ENCODE results near the gene SLIT3. TPM values are rescaled to one million over a fixed set of nuclear protein-coding genes. Genes with fewer than 3 reads are reported as not detected.

Gene SLIT3
- total and polyA plus RNA-seq, 2 donors (not counting 3 experiments of a cell fraction or from before 2014, with no cell fraction given), result 0.90 to 1.0 TPM

- BruUV-seq (replicated peaks), result no TSS peak
Measured at GRCh38 chr5:169128679-169129078, 172.3 kb downstream of the SLIT3 start.

More at GRCh38 chr5:169128679-169129078, 172.3 kb downstream of the SLIT3 start:
- Histone ChIP-seq H3K4me3 (replicated peaks in 1 of 3; ENCODE audit: insufficient read depth in 1 of 3, low read depth in 1 of 3, low read length in 3 of 3) (no peak overlapping the region), H3K9me1 (replicated peaks; ENCODE audit: control insufficient read depth, extremely low read depth, insufficient read depth, low read length) (no peaks in the 10 kb centered on the region), H2AFZ (ENCODE audit: low read depth, low read length) (no peak overlapping the region), H3K9ac (replicated peaks; ENCODE audit: extremely low read depth, insufficient read depth, low read length) (no peak overlapping the region), H3K9me3 (replicated peaks; ENCODE audit: control insufficient read depth, insufficient read depth, low read length) (no peaks in the 10 kb centered on the region), H3K4me2 (ENCODE audit: insufficient read depth, low read length) (no peak overlapping the region), H3K4me1 (ENCODE audit: control insufficient read depth, extremely low read depth, insufficient read depth, low read length) (no peaks in the 10 kb centered on the region), H3K79me2 (ENCODE audit: control insufficient read depth, insufficient read depth, low read length) (no peaks in the 10 kb centered on the region), H4K20me1 (replicated peaks; ENCODE audit: control insufficient read depth, extremely low read depth, insufficient read depth, low read length) (no peaks in the 10 kb centered on the region), H3K27me3 (ENCODE audit: control insufficient read depth in 2 of 2, insufficient read depth in 2 of 2, low read length in 2 of 2) (no peaks in the 10 kb centered on the region), H3K36me3 (ENCODE audit: control insufficient read depth in 2 of 2, extremely low read depth in 1 of 2, insufficient read depth in 2 of 2, low read length in 2 of 2) (no peaks in the 10 kb centered on the region), H3K27ac (ENCODE audit: insufficient read depth, low read depth, low read length) (no peak overlapping the region)
- dilution Hi-C loops (cut with MboI; ENCODE audit: extremely low pct_ligation_motif_present, low sequenced_read_pairs) (no loop called here), intact Hi-C loops (cut with micrococcal nuclease) (no loop called here)
- no peak for FAIRE-seq
- POLR2A ChIA-PET, result no interaction called here
- DNase-seq (ENCODE audit: low read depth, low spot score), result no peak
- TF ChIP-seq EZH2 (IDR thresholded peaks at IDR 0.05; ENCODE audit: borderline replicate concordance, low read depth, low read length, severe bottlenecking), result no peak
- no peak for TF ChIP-seq JUN (IDR thresholded peaks at IDR 0.05; ENCODE audit: borderline replicate concordance, insufficient read depth, insufficient read length, low read depth)
- no peak for TF ChIP-seq CTCF (IDR thresholded peaks at IDR 0.05; ENCODE audit: extremely low read depth in 1 of 2, insufficient read depth in 1 of 2, low read depth in 1 of 2, low read length in 2 of 2)
- TF ChIP-seq MYC (IDR thresholded peaks at IDR 0.05; ENCODE audit: low read depth, low read length), result no peak
- TF ChIP-seq FOS (IDR thresholded peaks at IDR 0.05; ENCODE audit: borderline replicate concordance, insufficient read depth, low read length), result no peak
- no peak for TF ChIP-seq POLR2A (IDR thresholded peaks at IDR 0.05; ENCODE audit: low read depth, low read length)
- TF ChIP-seq GATA2 (IDR thresholded peaks at IDR 0.05; ENCODE audit: insufficient read depth, insufficient read length, low read depth, low read length), result no peak
- TF ChIP-seq POLR2AphosphoS5 (IDR thresholded peaks at IDR 0.05; ENCODE audit: insufficient read depth, low read depth, low read length), result no peak
- CTCF ChIA-PET, result no interaction called here
